Cardiac muscle cell (in vitro differentiated cells and primary cell): Measurements from ENCODE around the gene ATG101. TPM values are rescaled to one million over a fixed set of nuclear protein-coding genes. Genes with fewer than 3 reads are reported as not detected.

Experiments used
- DNase-seq, 2 donors: peaks; one replicate each; pipeline versions ENCODE4 v3.0.0 to v3.0.0-alpha.2; 2010 to 2017; ENCODE audit warnings: low read depth in 1 of 2, low spot score in 1 of 2
- H3K27ac ChIP-seq: fragments of 200-600 bp; sonication (generic); 2 replicates; pipeline ENCODE4 v1.5.1; 2016
- H3K27me3 ChIP-seq: fragments of 200-600 bp; sonication (generic); 2 replicates; pipeline ENCODE4 v1.6.0; 2016; ENCODE audit warnings: control low read depth
- H3K36me3 ChIP-seq: fragments of 200-600 bp; sonication (generic); 2 replicates; pipeline ENCODE4 v1.5.1; 2016; ENCODE audit warnings: control low read depth
- H3K4me1 ChIP-seq: fragments of 200-600 bp; sonication (generic); 2 replicates; pipeline ENCODE4 v1.8.1; 2017; ENCODE audit warnings: low read depth, mild to moderate bottlenecking, mixed run types
- H3K4me3 ChIP-seq: fragments of 200-600 bp; sonication (generic); 2 replicates; pipeline ENCODE4 v1.5.1; 2016; ENCODE audit warnings: mild to moderate bottlenecking
- H3K9me3 ChIP-seq: fragments of 200-600 bp; sonication (generic); 2 replicates; pipeline ENCODE4 v1.5.1; 2017; ENCODE audit warnings: low read depth, mild to moderate bottlenecking, control low read depth
- CTCF ChIP-seq: IDR thresholded peaks from 2 replicates; pipeline ENCODE4 v1.5.1; 2012; ENCODE audit warnings: low read depth, mild to moderate bottlenecking, low read length
- polyA plus RNA-seq: library from polyadenylated mRNA; unstranded; fragments of >200 nt; fragmentation: Nextera tagmentation; extraction: Ambion mirVana; gene quantifications from 2 replicates; pipeline ENCODE4 v1.2.1, GENCODE V29; 2016
- total RNA-seq: library from RNA; depleted of rRNA; stranded (reverse); fragments of >200 nt; gene quantifications from 2 replicates; pipeline ENCODE4 v1.2.3, GENCODE V29; 2016

The ATG101 gene, protein sequence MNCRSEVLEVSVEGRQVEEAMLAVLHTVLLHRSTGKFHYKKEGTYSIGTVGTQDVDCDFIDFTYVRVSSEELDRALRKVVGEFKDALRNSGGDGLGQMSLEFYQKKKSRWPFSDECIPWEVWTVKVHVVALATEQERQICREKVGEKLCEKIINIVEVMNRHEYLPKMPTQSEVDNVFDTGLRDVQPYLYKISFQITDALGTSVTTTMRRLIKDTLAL
- total RNA-seq (37.4 and 39.9 TPM in 2 replicates), polyA plus RNA-seq (32.5 and 36.6 TPM in 2 replicates)

- Histone ChIP-seq H3K9me3 (no peaks in the 10 kb centered on the region), H3K27me3 (no peaks in the 10 kb centered on the region), H3K4me3 (peak within 1 kb of the TSS; percentile 86), H3K4me1 (peaks cover 7% of the 10 kb centered on the region), H3K36me3 (no peaks in the 10 kb centered on the region), H3K27ac (peak within 1 kb of the TSS; percentile 95)
- TF ChIP-seq CTCF = peak; percentile 76
- peak; percentile 95 to 97 for DNase-seq
Observed at GRCh38 chr12:52069327-52070184, at the start of gene ATG101. TSS of gene ATG101 (plus strand) at chr12:52069978. CDS start at chr12:52073651, 3,673 bp downstream.

DNA sequence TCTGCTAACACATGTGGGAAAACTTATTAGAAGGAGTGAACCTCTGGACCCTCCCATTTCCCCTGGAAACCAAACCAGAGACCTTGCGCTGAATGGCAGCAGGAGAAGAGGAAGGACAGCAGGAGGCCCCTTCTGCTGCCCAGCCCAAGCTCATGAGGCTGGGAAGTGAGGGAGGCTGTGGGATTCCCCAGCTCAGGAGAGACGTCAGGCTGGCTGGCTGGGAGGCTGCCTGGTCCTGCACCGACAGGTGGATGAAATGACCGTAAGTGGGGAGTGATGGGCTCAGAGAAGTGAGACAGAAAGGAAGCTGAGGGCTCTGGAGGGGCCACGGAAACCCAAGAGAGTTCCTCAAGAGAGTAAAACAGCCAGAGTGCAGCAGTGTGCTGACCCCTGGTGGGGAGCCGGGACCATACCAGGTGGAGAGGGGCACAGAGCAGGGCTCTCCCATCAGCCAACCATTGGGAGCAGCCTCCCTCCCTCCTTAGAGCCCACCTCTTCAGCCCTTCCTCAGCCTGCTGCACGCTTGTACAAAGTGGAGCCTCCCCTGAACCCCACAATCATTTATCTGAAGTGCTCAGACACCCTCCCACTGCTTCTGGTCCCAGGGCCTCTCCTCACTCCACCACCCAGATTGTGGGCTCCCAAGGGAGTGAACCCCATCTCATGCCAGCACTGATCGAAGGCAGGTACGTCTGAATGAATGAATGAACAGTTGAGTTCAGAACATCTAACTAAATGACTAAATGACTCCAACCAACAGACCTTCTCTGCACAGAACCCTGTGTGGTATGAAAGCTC is 49.0 kb upstream of the ATG101 start:
- Histone ChIP-seq H3K9me3 (no peaks in the 10 kb centered on the region), H3K4me1 (peaks cover 5% of the 10 kb centered on the region), H3K4me3 (no peak overlapping the region), H3K27ac (no peak overlapping the region), H3K36me3 (no peaks in the 10 kb centered on the region), H3K27me3 (peaks cover 12% of the 10 kb centered on the region)
- peak; percentile 74 to 83 for DNase-seq
- TF ChIP-seq CTCF = peak; percentile 85

- Histone ChIP-seq H3K4me3 (peak overlapping the region; percentile 39), H3K27ac (no peak overlapping the region), H3K9me3 (no peaks in the 10 kb centered on the region), H3K27me3 (peaks cover 12% of the 10 kb centered on the region), H3K36me3 (no peaks in the 10 kb centered on the region), H3K4me1 (peaks cover 23% of the 10 kb centered on the region)
- peak in 1 of 2 donors; percentile 31 for DNase-seq
- TF ChIP-seq CTCF = no peak
Observed at GRCh38 chr12:52022841-52023181, 47.0 kb upstream of the ATG101 start.

GRCh38 chr12:52023182-52023975 is 46.4 kb upstream of the ATG101 start:
- H3K4me3 ChIP-seq = peak overlapping the region; percentile 39
- peaks cover 23% of the 10 kb centered on the region for H3K4me1 ChIP-seq
- H3K36me3 ChIP-seq = no peaks in the 10 kb centered on the region
- DNase-seq = peak; percentile 78 to 89
- H3K27ac ChIP-seq = no peak overlapping the region
- H3K27me3 ChIP-seq = peaks cover 12% of the 10 kb centered on the region
- peak; percentile 95 for TF ChIP-seq CTCF
- H3K9me3 ChIP-seq = no peaks in the 10 kb centered on the region
